Measurements from ENCODE around the gene TOMM34.

Gene TOMM34, protein sequence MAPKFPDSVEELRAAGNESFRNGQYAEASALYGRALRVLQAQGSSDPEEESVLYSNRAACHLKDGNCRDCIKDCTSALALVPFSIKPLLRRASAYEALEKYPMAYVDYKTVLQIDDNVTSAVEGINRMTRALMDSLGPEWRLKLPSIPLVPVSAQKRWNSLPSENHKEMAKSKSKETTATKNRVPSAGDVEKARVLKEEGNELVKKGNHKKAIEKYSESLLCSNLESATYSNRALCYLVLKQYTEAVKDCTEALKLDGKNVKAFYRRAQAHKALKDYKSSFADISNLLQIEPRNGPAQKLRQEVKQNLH

DNA sequence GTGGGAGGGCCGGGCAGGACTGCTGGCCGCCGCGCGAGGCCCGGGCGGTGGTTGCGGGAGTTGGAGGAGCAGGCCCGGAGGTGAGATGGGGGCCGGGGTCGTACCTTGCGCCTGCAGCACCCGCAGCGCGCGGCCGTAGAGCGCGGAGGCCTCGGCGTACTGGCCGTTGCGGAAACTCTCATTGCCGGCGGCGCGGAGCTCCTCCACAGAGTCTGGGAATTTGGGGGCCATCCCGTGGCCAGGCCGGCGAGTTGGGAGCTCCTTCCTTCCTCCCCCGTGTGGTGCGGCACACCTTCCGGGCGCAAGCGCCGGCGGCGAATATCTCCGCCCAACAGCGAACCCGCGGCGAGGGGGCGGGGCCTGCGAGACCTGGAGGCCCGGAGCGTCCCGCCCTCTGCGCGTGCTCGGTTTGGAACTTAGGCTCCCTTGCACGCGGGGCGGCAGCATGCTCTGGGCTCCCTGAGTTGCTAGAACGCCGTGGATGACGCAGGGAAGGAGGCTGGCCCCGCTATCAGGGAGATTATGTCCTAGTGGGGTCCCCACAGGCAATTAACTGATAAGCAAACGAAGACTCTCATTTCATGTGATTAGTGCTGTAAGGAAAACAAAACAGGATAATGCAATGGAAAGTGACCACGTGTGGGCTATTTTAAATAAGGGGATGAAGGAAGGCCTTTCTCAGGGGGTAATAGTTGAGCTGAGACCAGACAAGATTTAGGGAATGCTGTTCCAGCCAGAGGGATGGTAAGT is at the start of gene TOMM34:
TOMM34 (minus strand) TSS at position 295 of the 750 bp plus-strand sequence; CDS start at position 231, 64 bp downstream.
- POLR2A ChIA-PET: interaction anchor here (1.2 kb wide), 1 partner anchor 11 kb away, joined by 5 read pairs; no protein-coding TSS in a partner anchor
- peak; percentile 97 for DNase-seq (ENCODE audit: extremely low spot score)
- CTCF ChIA-PET: interaction anchor here (0.8 to 2.3 kb wide), 9 partner anchors 11 to 135 kb away, joined by 3 to 7 read pairs (median 4); no protein-coding TSS in a partner anchor
- TF ChIP-seq, protein P1, sequence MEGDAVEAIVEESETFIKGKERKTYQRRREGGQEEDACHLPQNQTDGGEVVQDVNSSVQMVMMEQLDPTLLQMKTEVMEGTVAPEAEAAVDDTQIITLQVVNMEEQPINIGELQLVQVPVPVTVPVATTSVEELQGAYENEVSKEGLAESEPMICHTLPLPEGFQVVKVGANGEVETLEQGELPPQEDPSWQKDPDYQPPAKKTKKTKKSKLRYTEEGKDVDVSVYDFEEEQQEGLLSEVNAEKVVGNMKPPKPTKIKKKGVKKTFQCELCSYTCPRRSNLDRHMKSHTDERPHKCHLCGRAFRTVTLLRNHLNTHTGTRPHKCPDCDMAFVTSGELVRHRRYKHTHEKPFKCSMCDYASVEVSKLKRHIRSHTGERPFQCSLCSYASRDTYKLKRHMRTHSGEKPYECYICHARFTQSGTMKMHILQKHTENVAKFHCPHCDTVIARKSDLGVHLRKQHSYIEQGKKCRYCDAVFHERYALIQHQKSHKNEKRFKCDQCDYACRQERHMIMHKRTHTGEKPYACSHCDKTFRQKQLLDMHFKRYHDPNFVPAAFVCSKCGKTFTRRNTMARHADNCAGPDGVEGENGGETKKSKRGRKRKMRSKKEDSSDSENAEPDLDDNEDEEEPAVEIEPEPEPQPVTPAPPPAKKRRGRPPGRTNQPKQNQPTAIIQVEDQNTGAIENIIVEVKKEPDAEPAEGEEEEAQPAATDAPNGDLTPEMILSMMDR (IDR thresholded peaks at IDR 0.05; ENCODE audit: control extremely low read depth, extremely low read depth, low read depth, missing control alignments): peak; percentile 1

DNA sequence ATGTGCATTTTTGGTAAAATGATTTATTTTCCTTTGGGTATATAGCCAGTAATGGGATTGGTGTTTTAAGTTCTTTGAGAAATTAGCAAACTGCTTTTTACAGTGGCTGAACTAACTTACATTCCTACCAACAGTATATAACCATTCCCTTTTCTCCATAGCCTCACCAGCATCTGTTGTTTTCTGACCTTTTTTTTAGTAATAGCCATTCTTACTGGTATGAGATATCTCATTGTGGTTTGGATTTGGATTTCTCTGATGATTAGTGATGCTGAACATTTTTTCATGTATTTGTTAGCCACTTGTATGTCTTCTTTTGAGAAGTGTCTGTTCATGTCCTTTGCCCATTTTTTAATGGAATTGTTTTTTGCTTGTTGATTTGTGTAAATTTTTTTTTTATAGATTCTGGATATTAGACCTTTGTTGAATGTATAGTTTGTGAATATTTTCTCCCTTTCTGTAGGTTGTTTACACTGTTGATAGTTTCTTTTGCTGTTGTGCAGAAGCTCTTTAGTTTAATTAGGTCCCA is 48.4 kb upstream of the TOMM34 start:
- no peak for DNase-seq (ENCODE audit: extremely low spot score)
- POLR2A ChIA-PET: no interaction called here
- TF ChIP-seq, protein P1 (IDR thresholded peaks at IDR 0.05; ENCODE audit: control extremely low read depth, extremely low read depth, low read depth, missing control alignments): no peak
- CTCF ChIA-PET: no interaction called here

DNA sequence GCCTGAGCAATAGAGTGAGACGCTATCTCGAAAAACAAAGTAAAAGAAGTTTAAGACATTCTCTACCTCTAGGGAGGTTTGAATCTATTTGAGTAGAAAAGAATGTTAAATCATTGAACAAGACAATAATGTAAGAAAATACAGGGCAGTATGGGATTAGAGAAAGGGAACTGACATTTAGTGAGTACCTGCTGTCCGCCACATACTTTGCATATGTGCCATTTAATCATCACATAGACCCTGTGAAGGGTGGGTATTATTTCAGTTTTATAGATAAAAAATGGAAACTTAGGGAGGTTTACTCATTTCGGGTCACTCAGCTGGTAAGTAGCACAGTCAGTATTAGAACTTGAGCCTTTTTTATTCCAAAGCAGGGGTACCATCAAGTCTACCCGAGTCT is 37.5 kb upstream of the TOMM34 start:
- CTCF ChIA-PET: interaction anchor here (1.0 to 3.2 kb wide), 6 partner anchors 9 to 46 kb away, joined by 3 to 12 read pairs (median 7); no protein-coding TSS in a partner anchor
- POLR2A ChIA-PET: interaction anchor here (1.1 kb wide), 1 partner anchor 30 kb away, joined by 3 read pairs; no protein-coding TSS in a partner anchor
- no peak for DNase-seq (ENCODE audit: extremely low spot score)
- TF ChIP-seq, protein P1 (IDR thresholded peaks at IDR 0.05; ENCODE audit: control extremely low read depth, extremely low read depth, low read depth, missing control alignments): no peak

DNA sequence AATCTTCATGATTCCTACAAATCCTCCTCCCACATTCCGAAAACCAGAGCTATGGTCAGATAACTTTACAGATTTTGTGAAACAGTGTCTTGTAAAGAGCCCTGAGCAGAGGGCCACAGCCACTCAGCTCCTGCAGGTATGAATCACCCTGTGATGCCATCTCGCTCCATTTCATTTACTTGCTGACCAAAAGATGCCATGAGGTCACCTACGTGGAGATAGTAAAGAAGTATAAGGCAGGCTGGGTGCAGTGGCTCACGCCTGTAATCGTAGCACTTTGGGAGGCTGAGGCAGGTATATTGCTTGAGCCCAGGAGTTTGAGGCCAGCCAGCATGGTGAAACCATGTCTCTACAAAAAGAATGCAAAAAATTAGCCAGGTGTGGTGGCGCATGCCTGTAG is 37.0 kb upstream of the TOMM34 start:
- DNase-seq (ENCODE audit: extremely low spot score): no peak
- CTCF ChIA-PET: interaction anchor here (0.8 to 3.2 kb wide), 6 partner anchors 14 to 46 kb away, joined by 3 to 12 read pairs (median 8); partner anchors contain the start of gene STK4
- TF ChIP-seq, protein P1 (IDR thresholded peaks at IDR 0.05; ENCODE audit: control extremely low read depth, extremely low read depth, low read depth, missing control alignments): no peak
- POLR2A ChIA-PET: interaction anchor here (1.1 kb wide), 2 partner anchors 9 to 30 kb away, joined by 3 read pairs; no protein-coding TSS in a partner anchor

DNA sequence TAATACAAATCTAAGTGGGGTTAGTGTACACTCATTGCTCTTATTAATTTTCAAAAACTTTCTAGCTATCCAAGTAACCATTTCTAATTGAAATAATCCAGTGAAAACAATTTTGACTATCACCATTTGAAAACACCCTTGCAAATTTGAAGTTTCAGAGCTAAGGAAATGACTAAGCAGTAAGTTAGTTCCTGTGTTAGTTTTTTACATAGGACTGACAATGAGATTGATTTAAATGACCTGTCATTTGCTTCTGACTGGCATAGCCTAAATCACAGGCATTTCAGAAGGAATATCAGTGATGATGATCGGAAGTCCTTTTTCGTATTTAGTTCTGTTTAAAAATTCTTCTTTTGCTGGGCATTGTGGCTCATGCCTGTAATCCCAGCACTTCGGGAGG is 33.1 kb upstream of the TOMM34 start:
- CTCF ChIA-PET: interaction anchor here (1.0 to 2.1 kb wide), 6 partner anchors 9 to 35 kb away, joined by 3 to 5 read pairs (median 4); no protein-coding TSS in a partner anchor
- POLR2A ChIA-PET: no interaction called here
- TF ChIP-seq, protein P1 (IDR thresholded peaks at IDR 0.05; ENCODE audit: control extremely low read depth, extremely low read depth, low read depth, missing control alignments): no peak
- DNase-seq (ENCODE audit: extremely low spot score): no peak

DNA sequence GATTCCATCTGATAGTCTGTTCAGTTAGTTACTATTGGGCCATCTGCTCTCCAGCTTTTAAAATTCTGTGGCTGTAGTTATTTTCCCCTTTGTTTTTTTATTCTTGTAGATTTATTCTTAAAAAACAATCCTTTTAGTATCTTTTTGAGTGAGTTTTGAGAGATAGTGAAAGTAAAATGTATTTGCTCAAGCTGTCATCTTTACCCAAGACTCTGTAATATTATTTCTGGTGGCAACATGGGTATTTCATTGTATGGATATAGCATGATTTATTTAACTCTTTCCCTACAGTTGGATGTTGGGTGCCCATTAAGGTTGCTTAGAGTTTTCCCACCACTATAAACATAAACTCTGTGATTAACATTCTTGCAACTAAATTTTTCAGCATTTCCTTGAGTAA is 30.8 kb upstream of the TOMM34 start:
- no peak for DNase-seq (ENCODE audit: extremely low spot score)
- ChIA-PET CTCF (interaction anchor here (0.7 to 2.2 kb wide), 3 partner anchors 13 to 105 kb away, joined by 3 to 7 read pairs (median 3); no protein-coding TSS in a partner anchor), POLR2A (no interaction called here)
- TF ChIP-seq, protein P1 (IDR thresholded peaks at IDR 0.05; ENCODE audit: control extremely low read depth, extremely low read depth, low read depth, missing control alignments): no peak

Measured in GM10248 (cell line).